Measurements from ENCODE around the gene SEMA5A. TPM values are rescaled to one million over a fixed set of nuclear protein-coding genes. Genes with fewer than 3 reads are reported as not detected.

SEMA5A gene
- total RNA-seq, 4 donors from 2014 or later = 2.4 to 129 (median 10.0) TPM

DNA sequence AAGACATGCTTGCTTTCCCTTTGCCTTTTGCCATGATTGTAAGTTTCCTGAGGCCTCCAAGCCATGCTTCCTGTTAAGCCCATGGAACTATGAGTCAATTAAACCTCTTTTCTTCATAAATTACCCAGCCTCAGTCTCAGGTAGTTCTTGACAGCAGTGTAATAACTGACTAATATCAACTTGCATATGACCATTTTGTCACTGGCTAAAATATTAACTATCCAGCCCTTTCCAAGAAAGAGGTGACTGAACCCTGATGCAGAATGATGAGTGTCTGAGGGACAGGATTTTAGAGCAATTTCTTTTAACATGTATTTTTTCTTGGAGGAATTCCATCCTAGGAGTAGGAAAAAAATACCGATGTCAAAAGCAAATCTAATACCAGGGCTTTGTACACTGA is 266.1 kb downstream of the SEMA5A start:
- TF ChIP-seq POLR2A (IDR thresholded peaks at IDR 0.05) = no peak
- TF ChIP-seq, protein P1, sequence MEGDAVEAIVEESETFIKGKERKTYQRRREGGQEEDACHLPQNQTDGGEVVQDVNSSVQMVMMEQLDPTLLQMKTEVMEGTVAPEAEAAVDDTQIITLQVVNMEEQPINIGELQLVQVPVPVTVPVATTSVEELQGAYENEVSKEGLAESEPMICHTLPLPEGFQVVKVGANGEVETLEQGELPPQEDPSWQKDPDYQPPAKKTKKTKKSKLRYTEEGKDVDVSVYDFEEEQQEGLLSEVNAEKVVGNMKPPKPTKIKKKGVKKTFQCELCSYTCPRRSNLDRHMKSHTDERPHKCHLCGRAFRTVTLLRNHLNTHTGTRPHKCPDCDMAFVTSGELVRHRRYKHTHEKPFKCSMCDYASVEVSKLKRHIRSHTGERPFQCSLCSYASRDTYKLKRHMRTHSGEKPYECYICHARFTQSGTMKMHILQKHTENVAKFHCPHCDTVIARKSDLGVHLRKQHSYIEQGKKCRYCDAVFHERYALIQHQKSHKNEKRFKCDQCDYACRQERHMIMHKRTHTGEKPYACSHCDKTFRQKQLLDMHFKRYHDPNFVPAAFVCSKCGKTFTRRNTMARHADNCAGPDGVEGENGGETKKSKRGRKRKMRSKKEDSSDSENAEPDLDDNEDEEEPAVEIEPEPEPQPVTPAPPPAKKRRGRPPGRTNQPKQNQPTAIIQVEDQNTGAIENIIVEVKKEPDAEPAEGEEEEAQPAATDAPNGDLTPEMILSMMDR (IDR thresholded peaks at IDR 0.05) = no peak
- Histone ChIP-seq H3K36me3 (no peaks in the 10 kb centered on the region), H3K4me1 (no peaks in the 10 kb centered on the region), H3K27ac (no peak overlapping the region), H3K27me3 (no peaks in the 10 kb centered on the region), H3K4me3 (no peak overlapping the region), H3K9me3 (no peaks in the 10 kb centered on the region)
- no peak for DNase-seq
- intact Hi-C loops (cut with DNase I; ENCODE audit: low total_unique reads) = no loop called here

DNA sequence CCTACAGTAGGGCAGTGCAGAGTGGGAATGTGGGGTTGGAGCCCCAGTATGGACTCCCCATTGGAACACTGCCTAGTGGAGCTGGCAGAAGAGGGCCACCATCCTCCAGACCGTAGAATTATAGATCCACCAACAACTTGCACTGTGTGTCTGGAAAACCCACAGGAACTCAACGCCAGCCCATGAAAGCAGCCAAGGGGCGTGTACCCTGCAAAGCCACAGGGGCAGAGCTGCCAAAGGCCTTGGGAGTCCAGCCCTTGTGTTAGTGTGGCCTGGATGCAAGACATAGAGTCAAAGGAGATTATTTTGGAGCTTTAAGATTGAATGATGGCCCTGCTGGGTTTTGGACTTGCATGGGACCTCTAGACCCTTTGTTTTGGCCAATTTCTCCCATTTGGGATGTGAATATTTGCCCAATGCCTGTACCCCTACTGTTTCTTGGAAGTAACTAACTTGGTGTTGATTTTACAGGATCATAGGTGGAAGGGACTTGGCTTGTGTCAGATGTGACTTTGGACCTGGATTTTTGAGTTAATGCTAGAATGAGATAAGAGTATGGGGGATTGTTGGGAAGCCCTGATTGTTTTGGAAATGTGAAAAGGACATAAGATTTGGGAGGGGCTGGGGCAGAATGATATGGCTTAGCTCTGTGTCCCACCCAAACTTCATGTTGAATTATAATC is 266.8 kb downstream of the SEMA5A start:
- intact Hi-C loops (cut with DNase I; ENCODE audit: low total_unique reads) = no loop called here
- Histone ChIP-seq H3K9me3 (no peaks in the 10 kb centered on the region), H3K4me3 (no peak overlapping the region), H3K27me3 (no peaks in the 10 kb centered on the region), H3K27ac (no peak overlapping the region), H3K36me3 (no peaks in the 10 kb centered on the region), H3K4me1 (no peaks in the 10 kb centered on the region)
- no peak for DNase-seq
- no peak for TF ChIP-seq POLR2A (IDR thresholded peaks at IDR 0.05)
- TF ChIP-seq, protein P1 (IDR thresholded peaks at IDR 0.05) = no peak

DNA sequence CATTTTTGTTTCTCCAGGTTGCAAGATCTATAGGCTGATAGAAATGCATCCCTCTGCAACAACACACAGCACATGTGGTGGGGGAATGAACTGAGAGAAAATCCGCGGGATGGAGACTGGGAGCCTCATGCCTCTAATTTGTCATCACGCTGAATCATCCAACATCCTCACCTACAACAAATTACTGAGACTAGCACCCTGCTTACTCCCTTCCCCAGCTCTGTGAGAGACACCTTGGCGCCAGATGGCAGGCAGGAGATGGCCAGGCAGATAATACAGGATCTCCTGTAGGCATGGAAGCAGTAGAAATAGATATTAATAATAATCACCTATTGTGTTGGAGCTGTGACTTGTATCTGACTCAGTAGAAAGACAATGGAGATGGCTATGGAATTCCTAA is 276.9 kb downstream of the SEMA5A start:
- Histone ChIP-seq H3K9me3 (no peaks in the 10 kb centered on the region), H3K27me3 (no peaks in the 10 kb centered on the region), H3K4me3 (no peak overlapping the region), H3K36me3 (no peaks in the 10 kb centered on the region), H3K4me1 (no peaks in the 10 kb centered on the region), H3K27ac (no peak overlapping the region)
- no peak for TF ChIP-seq POLR2A (IDR thresholded peaks at IDR 0.05)
- TF ChIP-seq, protein P1 (IDR thresholded peaks at IDR 0.05) = no peak
- no peak for DNase-seq
- intact Hi-C loops (cut with DNase I; ENCODE audit: low total_unique reads) = no loop called here

DNA sequence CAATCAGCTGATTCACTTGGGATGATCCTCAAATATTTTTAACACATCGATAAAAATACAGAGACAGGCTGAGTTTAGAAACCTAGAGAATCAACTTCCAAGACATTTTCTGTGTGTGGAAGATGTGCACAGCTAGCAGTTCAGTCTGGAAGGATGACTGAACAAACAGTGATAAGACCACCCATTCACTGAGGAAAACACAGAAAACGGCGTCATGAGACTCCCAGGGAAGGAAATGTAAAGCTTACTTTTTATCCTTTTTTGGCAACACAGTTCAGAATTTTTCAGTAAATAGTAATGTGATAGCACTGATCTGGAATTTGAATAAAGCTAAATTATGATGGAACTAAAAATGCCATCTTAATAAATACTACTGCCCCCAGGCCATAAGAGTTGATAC is 277.6 kb downstream of the SEMA5A start:
- intact Hi-C loops (cut with DNase I; ENCODE audit: low total_unique reads) = no loop called here
- Histone ChIP-seq H3K27ac (no peak overlapping the region), H3K4me3 (no peak overlapping the region), H3K4me1 (no peaks in the 10 kb centered on the region), H3K36me3 (no peaks in the 10 kb centered on the region), H3K9me3 (no peaks in the 10 kb centered on the region), H3K27me3 (no peaks in the 10 kb centered on the region)
- DNase-seq = no peak
- no peak for TF ChIP-seq POLR2A (IDR thresholded peaks at IDR 0.05)
- TF ChIP-seq, protein P1 (IDR thresholded peaks at IDR 0.05) = no peak

DNA sequence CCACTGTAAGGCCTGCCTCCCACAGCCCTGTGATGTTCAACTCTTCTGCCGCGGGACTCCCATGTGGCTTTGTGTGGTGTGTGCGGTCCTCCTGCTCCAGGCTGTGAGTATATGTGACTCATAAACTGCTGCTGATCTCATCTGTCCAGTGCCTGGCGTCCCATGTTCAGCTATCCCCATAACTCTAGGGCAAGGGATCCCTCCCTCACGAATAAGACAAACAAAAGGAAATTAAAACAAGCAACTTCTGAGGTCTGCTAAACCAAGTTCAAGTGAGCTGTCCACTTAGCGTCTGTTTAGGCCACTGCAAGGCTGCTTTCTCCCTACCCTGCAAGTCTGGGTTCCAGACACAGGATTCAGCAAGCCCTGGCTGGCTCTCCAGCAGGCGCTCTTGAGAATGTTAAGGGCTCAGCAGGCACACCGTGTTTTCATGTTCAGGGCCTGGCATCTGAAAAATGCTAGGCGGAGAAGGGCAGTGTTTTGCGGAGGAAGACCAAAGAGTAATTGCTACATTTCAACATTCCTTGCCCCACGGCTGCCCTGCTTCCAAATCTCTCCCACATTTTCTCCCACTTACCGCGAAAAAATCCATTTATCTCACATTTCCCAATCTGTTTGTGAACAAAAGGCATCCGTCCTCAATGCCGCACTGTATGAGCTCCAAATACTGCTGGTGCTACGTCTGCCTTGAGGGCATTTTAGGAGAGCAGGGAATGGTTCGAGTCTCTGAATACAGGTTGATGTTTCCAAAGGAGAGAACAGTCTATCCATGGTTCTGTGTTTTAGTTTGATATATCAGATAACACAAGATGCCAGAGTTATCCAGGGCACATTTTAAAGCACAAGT is 280.2 kb downstream of the SEMA5A start:
- Histone ChIP-seq H3K4me1 (no peaks in the 10 kb centered on the region), H3K36me3 (no peaks in the 10 kb centered on the region), H3K9me3 (no peaks in the 10 kb centered on the region), H3K27ac (peak overlapping the region; percentile 26 to 33), H3K4me3 (no peak overlapping the region), H3K27me3 (no peaks in the 10 kb centered on the region)
- no peak for TF ChIP-seq POLR2A (IDR thresholded peaks at IDR 0.05)
- TF ChIP-seq, protein P1 (IDR thresholded peaks at IDR 0.05) = no peak
- DNase-seq = no peak
- intact Hi-C loops (cut with DNase I; ENCODE audit: low total_unique reads) = no loop called here

All from uterus (tissue), 4 donors.